Measurements from ENCODE around the gene RASGRP4. TPM values are rescaled to one million over a fixed set of nuclear protein-coding genes. Genes with fewer than 3 reads are reported as not detected.

RASGRP4 gene
- total RNA-seq, 5 donors from 2014 or later (not counting 1 experiment from before 2014, with no cell fraction given): 0.09 to 0.70 (median 0.26) TPM

DNA sequence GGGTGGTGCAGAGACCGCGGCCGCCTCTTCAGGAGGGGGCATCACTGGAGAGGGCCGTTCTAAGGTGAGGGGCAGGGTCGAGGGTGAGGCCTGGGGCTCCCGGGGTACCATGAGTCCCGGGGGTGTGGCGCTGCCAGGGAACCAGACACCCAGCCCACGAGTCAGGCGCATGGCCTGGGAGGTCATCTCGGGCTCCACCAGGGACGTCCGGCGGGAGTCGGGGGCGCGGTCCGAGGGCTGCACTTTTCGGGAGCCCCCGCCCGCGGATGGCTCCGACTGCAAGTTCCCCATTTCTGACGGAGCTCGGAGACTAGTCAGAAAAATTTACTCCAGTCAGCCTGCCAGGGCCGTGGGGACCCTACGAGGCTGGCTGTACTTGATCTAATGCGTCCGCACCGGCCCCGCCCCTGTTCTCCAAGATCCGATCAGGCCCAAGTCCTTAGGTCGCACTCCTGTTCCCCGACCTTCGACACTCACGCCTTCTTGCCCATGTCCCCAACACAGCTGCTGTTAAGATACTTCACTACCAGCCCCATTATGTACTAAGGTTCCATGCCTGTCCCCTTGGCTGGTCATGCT is 39.0 kb downstream of the RASGRP4 start:
- Histone ChIP-seq H3K36me3 (ENCODE audit: control insufficient read depth in 2 of 2, extremely low read depth in 1 of 2, insufficient read depth in 1 of 2, low read length in 1 of 2) (peaks cover 3 to 22% of the 10 kb centered on the region in 2 donors), H3K27ac (ENCODE audit: low read length) (no peak overlapping the region), H3K9me3 (no peaks in the 10 kb centered on the region), H3K27me3 (replicated peaks in 1 of 2; ENCODE audit: control insufficient read depth in 2 of 2, extremely low read depth in 1 of 2, insufficient read depth in 2 of 2, low read length in 1 of 2) (peaks cover 0 to 55% of the 10 kb centered on the region in 2 experiments), H3K4me3 (ENCODE audit: control insufficient read depth in 1 of 2, extremely low read depth in 1 of 2, low read length in 1 of 2) (peak overlapping the region; percentile 33 to 54), H3K4me1 (ENCODE audit: control insufficient read depth in 1 of 2, extremely low read depth in 1 of 2, insufficient read depth in 2 of 2, low read length in 2 of 2) (peaks cover 2 to 43% of the 10 kb centered on the region in 2 experiments)
- Mint-ChIP-seq H3K27me3 (peaks cover 9 to 13% of the 10 kb centered on the region in 2 donors), H3K4me1 (peaks cover 13 to 31% (median 30%) of the 10 kb centered on the region in 3 donors), H3K27ac (peak overlapping the region; percentile 38 to 41), H3K9me3 (no peaks in the 10 kb centered on the region), H3K36me3 (peaks cover 28% of the 10 kb centered on the region), H3K4me3 (peak overlapping the region; percentile 81 to 89 (median 83))
- ChIA-PET POLR2A (interaction anchor here in 1 of 2 donors (1.1 to 1.5 kb wide), 4 partner anchors 11 to 543 kb away, joined by 4 to 12 read pairs (median 6); partner anchors contain the start of genes FAM98C, MRPS12, PSMD8 and SARS2), CTCF (interaction anchor here in 1 of 2 donors (0.9 to 2.4 kb wide), 4 partner anchors 11 to 544 kb away, joined by 3 to 21 read pairs (median 10); partner anchors contain the start of genes FAM98C, MRPS12, PSMD8 and SARS2)
- DNase-seq: peak in 1 of 35 experiments; percentile 15
- WGBS (ENCODE audit: insufficient coverage): 27% methylated on average over 33 of the region's 36 CpGs
- no peak for ATAC-seq (replicated peaks in 1 of 4)

GRCh38 chr19:38386300-38386970 is 39.6 kb downstream of the RASGRP4 start:
- peaks cover 9 to 28% of the 10 kb centered on the region in 2 donors for H3K36me3 ChIP-seq (ENCODE audit: control insufficient read depth in 2 of 2, extremely low read depth in 1 of 2, insufficient read depth in 1 of 2, low read length in 1 of 2)
- H3K27me3 ChIP-seq (replicated peaks in 1 of 2; ENCODE audit: control insufficient read depth in 2 of 2, extremely low read depth in 1 of 2, insufficient read depth in 2 of 2, low read length in 1 of 2): peaks cover 0 to 58% of the 10 kb centered on the region in 2 experiments
- no peak for DNase-seq
- WGBS (ENCODE audit: insufficient coverage): 53% methylated on average over 59 of the region's 61 CpGs
- H3K36me3 Mint-ChIP-seq: peaks cover 34% of the 10 kb centered on the region
- ATAC-seq (replicated peaks in 1 of 4): no peak
- peaks cover 2 to 43% of the 10 kb centered on the region in 2 experiments for H3K4me1 ChIP-seq (ENCODE audit: control insufficient read depth in 1 of 2, extremely low read depth in 1 of 2, insufficient read depth in 2 of 2, low read length in 2 of 2)
- H3K9me3 ChIP-seq: no peaks in the 10 kb centered on the region
- peak overlapping the region in 1 of 2 donors; percentile 33 for H3K4me3 ChIP-seq (ENCODE audit: control insufficient read depth in 1 of 2, extremely low read depth in 1 of 2, low read length in 1 of 2)
- H3K9me3 Mint-ChIP-seq: no peaks in the 10 kb centered on the region
- H3K4me1 Mint-ChIP-seq: peaks cover 13 to 31% (median 30%) of the 10 kb centered on the region in 3 donors
- peaks cover 9 to 13% of the 10 kb centered on the region in 2 donors for H3K27me3 Mint-ChIP-seq
- ChIA-PET POLR2A (no interaction called here), CTCF (no interaction called here)
- H3K4me3 Mint-ChIP-seq: peak overlapping the region in 1 of 3 donors; percentile 39
- H3K27ac Mint-ChIP-seq: no peak overlapping the region
- H3K27ac ChIP-seq (ENCODE audit: low read length): no peak overlapping the region

DNA sequence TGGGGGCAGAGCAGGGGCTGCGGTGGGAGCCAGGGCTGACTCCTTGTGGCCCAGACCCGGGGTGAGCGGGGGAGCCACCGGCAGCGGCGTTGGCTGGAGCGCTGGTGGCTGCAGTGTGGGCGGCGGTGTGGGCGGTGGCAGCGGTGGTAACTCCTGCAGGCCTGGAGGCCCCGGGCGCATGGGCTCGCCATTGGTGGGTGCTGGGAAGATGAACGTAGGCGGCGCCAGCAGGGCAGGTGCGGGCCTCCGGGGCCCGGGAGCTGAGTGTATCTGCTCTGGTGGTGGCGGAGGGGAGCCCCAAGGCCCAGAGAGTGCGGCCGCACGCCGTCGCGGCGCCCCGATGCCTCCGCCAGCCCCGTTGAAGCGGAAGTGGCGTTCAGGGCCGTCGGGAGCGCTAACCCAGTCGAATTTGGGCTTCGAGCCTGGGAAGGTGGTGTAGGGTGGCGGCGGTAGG is 40.2 kb downstream of the RASGRP4 start:
- Mint-ChIP-seq H3K27me3 (peaks cover 9 to 13% of the 10 kb centered on the region in 2 donors), H3K4me1 (peaks cover 13 to 30% (median 29%) of the 10 kb centered on the region in 3 donors), H3K4me3 (peak overlapping the region in 1 of 3 donors; percentile 39), H3K27ac (no peak overlapping the region), H3K36me3 (peaks cover 40% of the 10 kb centered on the region), H3K9me3 (no peaks in the 10 kb centered on the region)
- Histone ChIP-seq H3K27ac (ENCODE audit: low read length) (no peak overlapping the region), H3K36me3 (ENCODE audit: control insufficient read depth in 2 of 2, extremely low read depth in 1 of 2, insufficient read depth in 1 of 2, low read length in 1 of 2) (peaks cover 9 to 34% of the 10 kb centered on the region in 2 donors), H3K4me3 (ENCODE audit: control insufficient read depth in 1 of 2, extremely low read depth in 1 of 2, low read length in 1 of 2) (peak overlapping the region in 1 of 2 donors; percentile 29), H3K27me3 (replicated peaks in 1 of 2; ENCODE audit: control insufficient read depth in 2 of 2, extremely low read depth in 1 of 2, insufficient read depth in 2 of 2, low read length in 1 of 2) (peaks cover 0 to 58% of the 10 kb centered on the region in 2 experiments), H3K9me3 (no peaks in the 10 kb centered on the region), H3K4me1 (ENCODE audit: control insufficient read depth in 1 of 2, extremely low read depth in 1 of 2, insufficient read depth in 2 of 2, low read length in 2 of 2) (peaks cover 2 to 43% of the 10 kb centered on the region in 2 experiments)
- no peak for ATAC-seq (replicated peaks in 1 of 4)
- 62% methylated on average over 19 of the region's 40 CpGs for WGBS (ENCODE audit: insufficient coverage)
- peak in 1 of 35 experiments; percentile 27 for DNase-seq
- POLR2A ChIA-PET: no interaction called here
- CTCF ChIA-PET: interaction anchor here in 1 of 2 donors (0.5 kb wide), 1 partner anchor 475 kb away, joined by 3 read pairs; no protein-coding TSS in a partner anchor

DNA sequence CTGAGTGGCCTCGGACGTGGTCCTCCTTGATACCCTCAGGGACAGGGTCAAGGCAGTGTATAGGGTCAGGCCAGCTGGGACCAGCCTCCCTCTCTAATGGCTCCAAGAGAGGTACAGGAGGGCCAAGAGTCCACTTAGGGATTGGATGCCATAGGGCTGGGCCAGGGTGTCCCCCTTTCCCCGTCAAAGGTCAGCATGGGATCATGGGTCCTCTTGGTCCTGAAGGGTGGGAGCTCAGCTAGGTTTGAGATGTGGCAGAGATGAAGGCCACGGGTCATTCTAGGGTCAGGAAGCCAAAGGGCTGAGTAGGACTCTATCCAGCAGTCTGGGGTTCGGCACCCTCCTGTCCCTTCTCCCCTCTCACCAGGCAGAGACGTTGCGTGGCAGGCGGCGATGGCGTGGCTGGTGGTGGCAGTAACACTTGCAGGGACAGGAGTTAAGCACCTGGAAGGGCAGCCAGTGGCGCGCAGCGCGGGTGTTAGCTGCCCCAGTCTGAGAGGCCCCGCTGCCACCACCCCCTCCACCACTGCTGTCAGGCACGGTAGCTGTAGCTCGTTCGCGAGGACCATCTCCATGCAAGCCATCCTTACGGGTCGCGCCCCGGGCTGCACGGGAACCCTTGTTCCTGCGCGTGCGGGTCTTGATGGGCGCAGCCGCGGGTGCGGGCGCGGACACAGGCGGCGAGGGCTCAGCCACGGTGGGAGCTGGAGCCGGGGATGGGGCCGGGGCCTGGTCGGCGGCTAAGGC is 40.8 kb downstream of the RASGRP4 start:
- WGBS (ENCODE audit: insufficient coverage): 92% methylated on average over 30 of the region's 40 CpGs
- H3K36me3 ChIP-seq (ENCODE audit: control insufficient read depth in 2 of 2, extremely low read depth in 1 of 2, insufficient read depth in 1 of 2, low read length in 1 of 2): peaks cover 9 to 40% of the 10 kb centered on the region in 2 donors
- peaks cover 9 to 14% of the 10 kb centered on the region in 2 donors for H3K27me3 Mint-ChIP-seq
- DNase-seq (no peak), ATAC-seq (replicated peaks in 1 of 4) (no peak)
- CTCF ChIA-PET: interaction anchor here in 1 of 2 donors (0.5 kb wide), 1 partner anchor 476 kb away, joined by 3 read pairs; no protein-coding TSS in a partner anchor
- POLR2A ChIA-PET: no interaction called here
- no peak overlapping the region for H3K4me3 Mint-ChIP-seq
- H3K4me1 Mint-ChIP-seq: peaks cover 13 to 30% (median 28%) of the 10 kb centered on the region in 3 donors
- H3K9me3 ChIP-seq: no peaks in the 10 kb centered on the region
- peaks cover 0 to 58% of the 10 kb centered on the region in 2 experiments for H3K27me3 ChIP-seq (replicated peaks in 1 of 2; ENCODE audit: control insufficient read depth in 2 of 2, extremely low read depth in 1 of 2, insufficient read depth in 2 of 2, low read length in 1 of 2)
- H3K27ac ChIP-seq (ENCODE audit: low read length): no peak overlapping the region
- peaks cover 42% of the 10 kb centered on the region for H3K36me3 Mint-ChIP-seq
- peaks cover 2 to 43% of the 10 kb centered on the region in 2 experiments for H3K4me1 ChIP-seq (ENCODE audit: control insufficient read depth in 1 of 2, extremely low read depth in 1 of 2, insufficient read depth in 2 of 2, low read length in 2 of 2)
- no peak overlapping the region for H3K4me3 ChIP-seq (ENCODE audit: control insufficient read depth in 1 of 2, extremely low read depth in 1 of 2, low read length in 1 of 2)
- H3K27ac Mint-ChIP-seq: no peak overlapping the region
- no peaks in the 10 kb centered on the region for H3K9me3 Mint-ChIP-seq

- H3K9me3 ChIP-seq: no peaks in the 10 kb centered on the region
- peaks cover 0 to 58% of the 10 kb centered on the region in 2 experiments for H3K27me3 ChIP-seq (replicated peaks in 1 of 2; ENCODE audit: control insufficient read depth in 2 of 2, extremely low read depth in 1 of 2, insufficient read depth in 2 of 2, low read length in 1 of 2)
- no peak for DNase-seq
- Mint-ChIP-seq H3K27ac (no peak overlapping the region), H3K27me3 (peaks cover 7 to 13% of the 10 kb centered on the region in 2 donors), H3K4me3 (no peak overlapping the region), H3K36me3 (peaks cover 49% of the 10 kb centered on the region), H3K9me3 (no peaks in the 10 kb centered on the region), H3K4me1 (peaks cover 13 to 26% (median 25%) of the 10 kb centered on the region in 3 donors)
- H3K4me3 ChIP-seq (ENCODE audit: control insufficient read depth in 1 of 2, extremely low read depth in 1 of 2, low read length in 1 of 2): no peak overlapping the region
- CTCF ChIA-PET: no interaction called here
- POLR2A ChIA-PET: no interaction called here
- 90% methylated on average over 7 of the region's 10 CpGs for WGBS (ENCODE audit: insufficient coverage)
- H3K4me1 ChIP-seq (ENCODE audit: control insufficient read depth in 1 of 2, extremely low read depth in 1 of 2, insufficient read depth in 2 of 2, low read length in 2 of 2): peaks cover 2 to 40% of the 10 kb centered on the region in 2 experiments
- ATAC-seq (replicated peaks in 1 of 4): no peak
- peaks cover 10 to 48% of the 10 kb centered on the region in 2 donors for H3K36me3 ChIP-seq (ENCODE audit: control insufficient read depth in 2 of 2, extremely low read depth in 1 of 2, insufficient read depth in 1 of 2, low read length in 1 of 2)
- H3K27ac ChIP-seq (ENCODE audit: low read length): no peak overlapping the region
Measured at GRCh38 chr19:38384209-38385027, 41.6 kb downstream of the RASGRP4 start.

All from T-cell (primary cell).